ENCODE results near the gene FAM219B.
"Not testable (repeated sequence)": the region's sequence is repeated elsewhere in the genome, so short reads cannot be mapped to it uniquely, and the experiment has no call there.

The FAM219B gene, protein sequence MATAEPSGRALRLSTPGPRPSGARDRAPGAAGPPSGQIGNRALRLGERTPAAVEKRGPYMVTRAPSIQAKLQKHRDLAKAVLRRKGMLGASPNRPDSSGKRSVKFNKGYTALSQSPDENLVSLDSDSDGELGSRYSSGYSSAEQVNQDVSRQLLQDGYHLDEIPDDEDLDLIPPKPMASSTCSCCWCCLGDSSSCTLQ

DNA sequence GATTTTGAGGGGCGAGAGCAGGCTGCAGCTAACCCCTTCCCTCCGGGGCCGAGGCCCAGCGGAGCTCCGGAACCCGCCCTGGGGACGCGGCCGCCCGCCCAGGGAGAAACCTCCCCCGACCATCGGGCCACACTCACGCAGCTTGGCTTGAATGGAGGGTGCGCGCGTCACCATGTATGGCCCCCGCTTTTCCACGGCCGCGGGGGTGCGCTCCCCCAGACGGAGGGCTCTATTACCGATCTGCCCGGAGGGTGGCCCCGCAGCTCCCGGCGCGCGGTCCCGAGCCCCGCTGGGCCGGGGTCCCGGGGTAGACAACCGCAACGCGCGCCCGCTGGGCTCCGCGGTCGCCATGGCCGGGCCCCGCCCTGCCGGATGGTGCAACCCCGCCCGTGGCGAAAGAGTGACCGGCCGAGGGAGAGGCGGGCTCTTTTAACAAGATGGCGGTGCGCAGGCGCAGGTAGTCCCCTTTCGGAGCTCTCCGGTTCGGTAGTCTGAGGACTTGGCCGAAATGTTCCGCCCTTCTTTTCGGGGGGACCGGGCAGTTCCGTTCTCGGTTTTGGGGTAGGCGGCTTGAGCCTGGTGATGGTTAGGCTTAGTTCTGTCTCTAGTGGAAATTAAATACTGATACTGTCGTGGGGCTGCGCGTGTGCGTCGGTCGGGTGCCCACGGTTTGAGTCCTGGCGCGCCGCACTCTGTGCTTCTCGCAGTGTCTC is at the start of gene FAM219B:
TSS of gene FAM219B (minus strand) at position 402 of the 713 bp plus-strand sequence. CDS start at position 351, 51 bp downstream.
- DNase-seq (ENCODE audit: low read depth in 2 of 2) = peak; percentile 59 to 63

DNA sequence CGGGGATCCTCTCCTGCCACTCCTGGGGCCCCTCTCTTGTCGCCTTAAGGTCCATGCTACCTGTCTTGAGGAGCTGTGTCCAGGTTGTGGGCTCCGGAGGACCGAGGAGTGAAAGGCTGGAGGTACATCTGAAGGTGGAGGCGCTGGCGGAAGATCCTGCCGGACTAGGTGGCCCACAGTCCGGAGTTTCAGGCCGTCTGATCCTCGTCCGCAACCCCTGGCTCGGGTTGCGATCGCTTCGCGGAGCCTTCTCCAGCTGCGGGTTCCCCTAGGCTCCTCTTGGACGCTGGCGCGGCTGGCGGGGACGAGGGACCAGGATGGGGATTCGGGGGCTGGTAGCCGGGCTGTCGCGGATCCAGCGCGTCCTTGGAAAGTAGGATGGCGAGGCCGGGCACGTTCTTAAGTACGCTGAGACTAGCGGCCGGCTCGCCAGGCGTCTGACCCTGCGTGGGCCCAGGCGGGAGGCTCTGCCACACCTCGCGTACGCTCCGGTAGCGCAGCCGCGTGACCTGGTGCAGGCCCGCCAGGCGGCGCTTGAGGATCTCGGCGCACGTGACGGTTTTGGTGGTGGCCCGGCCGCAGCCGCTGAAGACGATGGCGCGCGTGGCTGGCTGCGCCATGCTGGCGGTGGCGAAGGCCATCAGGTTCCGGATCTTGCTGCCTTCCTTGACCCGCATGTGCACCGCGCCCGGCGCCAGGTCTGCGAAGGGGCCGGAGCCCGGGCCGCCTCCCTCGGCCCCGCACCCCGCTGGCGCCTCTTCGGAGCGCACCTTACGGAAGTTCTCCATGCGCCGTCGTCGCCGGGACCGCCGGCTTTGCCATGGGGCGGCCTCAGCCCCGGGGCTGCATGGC is 49.4 kb upstream of the FAM219B start:
- peak; percentile 42 to 45 for DNase-seq (ENCODE audit: low read depth in 2 of 2)

DNA sequence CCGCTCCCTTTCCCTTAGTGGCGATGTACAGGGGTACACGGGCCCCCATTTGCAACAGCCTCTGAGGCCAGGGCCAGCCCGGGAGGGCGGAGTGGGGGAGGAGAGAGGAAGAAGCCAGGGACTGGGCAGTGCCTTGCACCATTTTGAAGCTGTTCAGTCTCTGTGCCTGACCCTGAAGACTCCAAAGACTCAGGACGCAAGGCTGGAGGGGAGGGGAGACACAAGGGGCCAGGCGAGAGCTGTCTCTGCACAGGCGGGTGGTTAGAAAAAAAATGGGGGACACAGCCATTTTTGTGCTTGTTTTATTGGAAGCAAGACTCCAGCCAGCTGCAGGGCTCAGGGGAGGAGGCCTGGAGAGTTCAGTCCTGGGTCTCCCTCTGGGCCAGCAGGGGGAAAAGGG is 48.4 kb upstream of the FAM219B start:
- no peak for DNase-seq (ENCODE audit: low read depth in 2 of 2)

DNA sequence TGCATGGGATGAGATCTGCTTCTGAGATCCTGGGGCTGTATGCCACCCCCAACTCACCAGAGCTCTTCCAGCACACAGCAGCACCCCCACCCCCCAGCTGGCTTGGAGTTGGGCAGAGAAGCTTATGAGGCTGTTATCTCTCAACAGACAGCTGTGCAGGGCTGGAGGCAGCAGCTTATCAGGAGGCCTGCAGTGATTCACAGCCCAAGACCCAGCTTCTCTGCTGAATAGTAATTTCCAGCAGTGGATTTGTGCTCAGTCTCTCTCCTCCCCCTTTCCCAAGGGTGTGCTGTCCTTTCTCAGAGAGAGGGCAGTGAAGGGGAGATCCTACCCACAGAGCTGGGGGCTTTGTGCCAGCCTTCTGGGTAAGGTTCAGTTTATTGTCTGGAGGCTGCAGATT is 47.9 kb upstream of the FAM219B start:
- no peak for DNase-seq (ENCODE audit: low read depth in 2 of 2)

DNA sequence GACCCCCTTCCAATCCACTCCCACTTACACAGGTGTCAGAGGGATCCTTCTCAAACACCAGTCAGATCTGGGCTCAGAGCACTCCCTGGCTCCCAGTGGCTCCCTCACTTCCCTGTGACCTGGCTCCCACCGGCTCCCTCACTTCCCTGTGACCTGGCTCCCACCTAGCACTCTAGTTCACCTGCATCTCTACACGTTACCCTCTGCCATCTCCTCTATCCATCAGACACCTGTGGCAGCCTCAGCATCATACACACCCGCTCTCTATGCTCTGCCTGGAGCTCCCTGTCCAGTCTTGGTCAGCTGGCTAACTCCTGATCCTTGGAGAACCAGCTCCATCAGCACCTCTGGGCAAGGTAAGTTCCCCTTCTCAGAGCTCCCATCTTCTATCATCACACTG is 44.4 kb upstream of the FAM219B start:
- no peak for DNase-seq (ENCODE audit: low read depth in 2 of 2)

DNA sequence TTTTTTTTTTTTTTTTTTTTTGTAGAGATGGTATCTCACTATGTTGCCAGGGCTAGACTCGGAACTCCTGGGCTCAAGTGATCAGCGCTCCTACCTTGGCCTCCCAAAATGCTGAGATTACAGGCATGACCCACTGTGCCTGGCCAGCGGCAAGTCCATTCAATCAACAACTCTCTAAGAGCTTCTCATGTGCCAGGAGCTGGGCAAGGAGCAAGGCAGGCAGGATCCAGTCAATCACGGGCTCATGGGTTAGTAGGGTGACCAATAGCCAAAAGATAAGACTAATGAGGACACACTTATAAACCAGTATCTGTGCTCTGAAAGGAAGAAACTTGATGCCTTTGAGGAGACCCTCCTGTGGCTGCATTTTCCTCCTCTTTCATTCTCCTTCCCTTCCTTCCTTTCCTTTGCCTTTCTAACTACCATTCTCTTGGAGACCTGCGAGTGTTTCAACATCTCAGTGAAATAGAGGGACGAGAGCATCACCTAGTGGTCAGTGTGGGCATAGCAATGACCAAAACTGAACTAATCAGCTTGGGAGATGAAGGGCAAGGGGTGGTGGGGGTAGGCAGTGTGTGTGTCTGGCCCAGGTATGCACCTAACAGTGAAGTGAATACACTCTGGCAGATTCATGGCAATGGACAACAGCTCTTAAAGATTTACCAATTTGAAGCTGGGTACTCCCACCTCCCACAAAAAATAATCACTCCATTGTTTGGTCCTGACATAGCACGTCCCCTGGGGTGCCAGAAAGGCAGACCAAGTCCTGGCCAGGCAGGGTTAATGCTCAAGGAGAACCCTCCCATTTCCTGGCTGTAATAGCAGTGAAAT is 43.6 kb upstream of the FAM219B start:
- peak; percentile 23 to 69 for DNase-seq (ENCODE audit: low read depth in 2 of 2)

DNA sequence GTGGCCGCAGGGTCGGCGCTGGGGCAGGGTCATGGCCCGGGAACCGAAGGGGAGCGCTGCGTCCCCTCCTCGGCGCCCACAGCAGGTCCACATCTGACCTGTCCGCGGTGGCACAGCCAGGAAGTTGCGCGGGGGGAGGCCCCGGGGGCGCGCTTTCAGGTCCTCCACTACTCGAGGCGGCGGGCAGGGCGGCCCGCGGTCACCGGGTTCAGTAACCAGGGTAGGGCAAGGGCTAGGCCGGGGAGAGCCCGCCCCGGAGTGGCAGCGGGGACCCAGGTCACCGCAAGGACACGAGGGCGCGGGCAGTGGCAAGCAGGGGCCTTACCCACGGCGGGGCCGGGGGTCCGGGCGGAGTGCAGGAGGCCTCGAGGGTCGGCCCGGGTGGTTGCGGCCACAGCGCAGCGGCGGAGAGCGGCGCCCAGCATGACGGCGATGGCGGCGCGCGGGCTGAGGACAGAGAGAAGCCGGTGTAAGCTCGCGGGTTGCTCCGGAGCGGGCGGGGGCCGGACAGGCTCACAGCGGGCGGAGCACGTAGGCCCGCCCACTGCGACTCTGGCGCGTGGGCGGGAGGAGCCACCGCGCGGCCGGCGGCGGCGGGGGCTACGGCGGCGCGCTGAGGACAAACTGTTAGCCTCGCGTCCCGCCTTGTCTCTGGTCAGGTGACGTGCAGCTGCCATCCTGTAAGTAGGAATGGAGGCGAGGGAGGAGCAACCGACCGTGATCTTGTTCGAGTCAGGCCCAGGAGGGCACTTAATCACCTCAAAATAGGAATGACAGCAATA is 31.1 kb upstream of the FAM219B start, which contains the start of gene COX5A:
TSS of gene COX5A (minus strand) at position 484 of the 782 bp plus-strand sequence. CDS start at position 425, 59 bp downstream.
- peak; percentile 84 to 86 for DNase-seq (ENCODE audit: low read depth in 2 of 2)

DNA sequence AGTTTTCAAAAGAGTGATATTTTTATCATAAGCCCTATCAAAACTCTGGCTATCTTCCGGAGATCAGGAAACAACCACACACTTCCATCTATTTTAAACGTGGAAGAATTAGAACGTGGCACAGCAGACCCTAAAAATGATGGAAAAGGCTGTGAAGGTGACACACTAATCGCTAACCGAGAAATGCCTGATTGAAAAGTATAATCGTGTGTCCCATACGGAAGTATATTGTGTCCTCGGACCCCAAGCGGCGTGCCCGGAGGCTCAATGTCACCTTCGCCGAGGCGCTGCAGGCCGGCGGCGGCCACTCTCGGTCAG is 30.6 kb upstream of the FAM219B start:
- no peak for DNase-seq (ENCODE audit: low read depth in 2 of 2)

DNA sequence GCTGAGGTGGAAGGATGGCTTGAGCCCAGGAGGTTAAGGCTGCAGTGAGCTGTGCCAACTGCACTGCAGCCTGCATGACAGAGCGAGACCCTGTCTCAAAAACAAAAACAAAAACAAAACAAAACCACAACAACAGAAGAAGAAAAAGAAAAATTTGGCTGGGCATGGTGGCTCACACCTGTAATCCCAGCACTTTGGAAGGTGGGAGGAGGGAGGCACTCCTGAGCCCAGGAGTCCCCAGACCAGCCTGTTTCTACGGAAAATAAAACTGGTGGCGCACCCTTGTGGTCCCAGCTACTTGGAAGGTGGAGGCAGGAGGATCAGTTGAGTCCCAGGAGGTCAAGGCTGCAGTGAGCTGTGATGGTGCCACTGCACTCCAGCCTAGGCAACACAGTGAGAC is 28.5 kb upstream of the FAM219B start:
- DNase-seq (ENCODE audit: low read depth in 2 of 2) = not testable (repeated sequence)

DNA sequence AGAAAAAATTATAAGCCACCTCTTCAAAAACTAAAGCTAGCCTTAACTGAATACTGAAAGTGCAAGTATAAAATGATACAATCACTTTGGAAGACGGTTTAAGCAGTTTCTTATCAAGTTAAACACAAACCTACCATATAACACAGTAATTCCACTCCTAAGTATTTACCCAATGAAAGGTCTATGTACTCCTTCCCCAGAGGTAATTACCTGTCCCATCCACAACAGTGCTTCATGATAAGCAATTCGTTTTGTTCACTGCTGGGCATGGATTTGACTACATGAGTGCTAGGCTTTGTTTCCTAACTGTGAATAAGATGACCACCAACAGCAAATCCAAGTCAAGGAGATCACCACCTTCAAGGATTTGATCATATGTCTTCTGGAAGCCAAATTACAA is 26.9 kb upstream of the FAM219B start:
- DNase-seq (ENCODE audit: low read depth in 2 of 2) = no peak

DNA sequence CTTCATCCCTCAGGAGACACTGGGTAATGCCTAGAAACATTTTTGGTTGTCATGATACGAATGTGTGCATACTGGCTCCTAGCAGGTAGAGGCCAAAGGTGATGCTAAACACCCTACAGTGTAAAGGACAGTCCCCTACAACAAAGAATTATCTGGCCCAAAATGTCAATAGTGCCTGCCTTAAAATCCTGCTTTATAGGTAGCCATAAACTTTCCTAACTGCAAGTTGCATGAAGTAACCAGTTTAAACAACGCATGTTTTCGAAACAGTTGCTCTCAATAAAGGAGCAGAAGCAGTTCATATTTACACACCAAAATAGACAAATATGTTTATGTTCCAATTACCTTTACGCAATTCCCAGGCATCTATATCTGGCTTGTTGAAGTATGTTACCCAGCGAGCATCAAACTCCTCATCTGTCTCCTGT is 22.1 kb upstream of the FAM219B start:
- no peak for DNase-seq (ENCODE audit: low read depth in 2 of 2)

DNA sequence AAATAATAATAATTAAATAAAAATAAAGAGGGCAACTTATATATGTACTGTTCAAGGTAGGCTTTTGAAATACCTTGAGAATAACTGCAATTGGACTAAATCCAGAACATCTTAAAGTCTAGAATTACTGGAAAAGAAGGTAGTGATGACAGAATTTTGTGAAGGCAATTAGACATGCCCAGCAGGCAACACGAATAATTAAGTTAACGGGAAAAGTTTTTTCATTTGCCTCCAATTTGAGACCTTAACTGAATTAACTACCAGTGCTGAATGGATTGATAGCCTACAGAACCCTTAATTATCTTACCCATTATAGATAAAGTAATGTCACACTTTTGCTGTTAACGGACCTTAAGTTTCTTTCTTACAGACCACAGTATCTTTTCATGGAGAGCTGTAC is 17.9 kb upstream of the FAM219B start:
- DNase-seq (ENCODE audit: low read depth in 2 of 2) = no peak

DNA sequence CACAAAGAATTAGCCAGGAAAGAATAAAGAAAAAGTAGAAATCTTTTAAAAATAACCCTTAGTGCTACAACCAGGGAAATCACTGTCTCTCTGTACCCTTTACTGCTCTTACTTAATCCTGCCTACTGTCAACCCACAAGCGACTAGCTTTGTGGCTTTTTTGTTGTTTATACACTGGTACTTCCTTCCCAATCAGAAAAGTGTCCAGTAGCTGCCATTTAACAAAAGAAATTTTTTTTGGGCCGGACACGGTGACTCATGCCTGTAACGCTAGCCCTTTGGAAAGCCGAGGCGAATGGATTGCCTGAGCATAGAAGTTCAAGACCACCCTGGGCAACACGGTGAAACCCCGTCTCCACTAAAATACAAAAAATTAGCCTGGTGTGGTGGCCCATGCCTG is 13.8 kb upstream of the FAM219B start:
- DNase-seq (ENCODE audit: low read depth in 2 of 2) = no peak

DNA sequence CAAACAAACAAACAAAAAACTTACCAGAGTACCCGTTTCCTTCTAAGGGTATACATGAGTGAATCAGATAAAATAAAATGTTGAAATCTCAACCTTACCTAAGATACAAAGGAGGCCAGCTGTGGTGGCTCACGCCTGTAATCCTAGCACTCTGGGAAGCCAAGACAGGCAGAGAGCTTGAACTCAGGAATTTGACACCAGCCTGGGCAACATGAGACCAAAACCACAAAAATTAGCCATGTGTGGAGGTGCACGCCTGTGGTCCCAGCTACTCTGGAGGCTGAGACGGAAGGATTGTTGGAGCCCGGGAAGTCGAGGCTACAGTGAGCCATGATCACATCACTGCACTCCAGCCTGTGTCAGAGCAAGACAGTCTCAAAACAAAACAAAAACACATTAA is 11.0 kb upstream of the FAM219B start:
- no peak for DNase-seq (ENCODE audit: low read depth in 2 of 2)

DNA sequence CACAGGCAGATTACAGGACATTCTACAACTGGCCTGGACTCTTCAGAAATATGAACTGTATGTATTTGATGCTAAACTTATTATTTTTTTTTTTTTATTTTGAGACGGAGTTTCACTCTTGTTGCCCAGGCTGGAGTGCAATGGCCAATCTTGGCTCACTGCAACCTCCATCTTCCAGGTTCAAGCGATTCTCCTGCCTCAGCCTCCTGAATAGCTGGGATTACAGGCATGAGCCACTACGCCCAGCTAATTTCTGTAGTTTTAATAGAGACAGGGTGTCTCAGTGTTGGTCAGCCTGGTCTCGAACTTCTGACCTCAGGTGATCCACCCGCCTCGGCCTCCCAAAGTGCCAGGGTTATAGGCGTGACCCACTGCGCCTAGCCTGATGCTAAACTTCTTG is 7.1 kb upstream of the FAM219B start:
- DNase-seq (ENCODE audit: low read depth in 2 of 2) = not testable (repeated sequence)

DNA sequence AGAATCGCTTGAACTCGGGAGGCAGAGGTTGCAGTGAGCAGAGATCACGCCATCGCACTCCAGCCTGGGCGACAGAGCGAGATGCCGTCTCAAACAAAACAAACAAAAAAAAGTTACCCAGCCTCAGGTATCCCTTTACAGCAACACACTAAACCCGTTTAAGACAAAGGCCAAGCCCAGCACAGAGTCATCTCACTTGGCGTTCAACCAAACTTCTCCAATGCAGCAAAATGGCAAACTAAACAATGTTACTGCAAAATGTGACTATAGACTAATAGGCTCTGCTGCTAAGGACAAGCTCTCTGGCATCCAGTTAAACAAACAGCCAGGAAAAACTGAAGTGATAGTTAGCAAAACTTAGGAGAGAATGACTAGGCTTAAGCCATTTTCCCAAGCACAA is 6.4 kb upstream of the FAM219B start:
- DNase-seq (ENCODE audit: low read depth in 2 of 2) = no peak

DNA sequence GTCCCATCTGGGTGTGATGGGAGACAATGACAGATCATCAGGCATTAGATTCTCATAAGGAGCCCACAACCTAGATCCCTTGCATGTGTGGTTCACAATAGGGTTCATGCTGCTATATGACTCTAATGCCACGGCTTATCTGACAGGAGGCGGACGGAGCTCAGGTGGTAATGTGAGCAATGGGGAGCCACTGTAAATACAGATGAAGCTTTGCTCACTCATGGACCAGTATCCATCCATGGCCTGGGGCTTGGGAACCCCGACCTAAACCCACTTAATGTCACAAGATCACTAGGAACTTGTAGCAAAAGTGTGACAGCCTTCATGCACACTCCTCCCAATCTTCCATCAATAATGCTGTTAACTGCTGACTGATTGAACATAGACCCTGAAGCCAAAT is 2.0 kb upstream of the FAM219B start:
- no peak for DNase-seq (ENCODE audit: low read depth in 2 of 2)

DNA sequence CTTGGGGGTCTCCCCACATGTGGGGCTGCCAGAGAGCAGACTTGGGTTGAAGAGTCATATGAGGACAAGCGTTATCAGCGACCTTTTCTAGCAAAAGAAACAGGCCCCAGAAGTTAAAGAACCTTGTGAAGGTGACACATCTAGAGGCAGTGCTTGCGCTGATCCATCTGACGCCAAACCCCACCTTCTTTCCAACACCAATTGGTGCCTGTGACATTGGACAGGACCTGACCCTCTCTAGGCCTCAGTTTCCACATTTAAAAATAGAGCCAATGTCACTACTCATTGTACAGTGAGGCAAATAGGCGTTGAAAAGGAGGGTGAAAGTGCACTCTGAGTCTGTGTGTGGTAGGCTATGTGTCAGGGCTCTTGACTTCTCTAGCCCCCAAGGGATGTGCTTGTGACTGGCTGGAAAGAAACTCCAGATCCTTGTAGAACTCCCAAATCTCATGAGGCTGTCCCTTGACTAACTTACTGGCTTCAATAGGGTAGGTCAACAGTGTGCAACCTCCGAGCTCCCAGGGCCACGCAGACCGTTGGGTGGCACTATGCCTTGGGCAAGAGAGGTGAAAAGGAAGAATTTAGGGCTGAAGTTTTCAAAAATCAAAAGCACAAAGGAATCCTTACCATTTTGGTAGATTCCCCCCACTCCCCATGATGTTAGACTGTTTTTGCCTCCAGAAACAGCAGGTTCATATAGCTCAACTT is 666 bp upstream of the FAM219B start:
- no peak for DNase-seq (ENCODE audit: low read depth in 2 of 2)

DNA sequence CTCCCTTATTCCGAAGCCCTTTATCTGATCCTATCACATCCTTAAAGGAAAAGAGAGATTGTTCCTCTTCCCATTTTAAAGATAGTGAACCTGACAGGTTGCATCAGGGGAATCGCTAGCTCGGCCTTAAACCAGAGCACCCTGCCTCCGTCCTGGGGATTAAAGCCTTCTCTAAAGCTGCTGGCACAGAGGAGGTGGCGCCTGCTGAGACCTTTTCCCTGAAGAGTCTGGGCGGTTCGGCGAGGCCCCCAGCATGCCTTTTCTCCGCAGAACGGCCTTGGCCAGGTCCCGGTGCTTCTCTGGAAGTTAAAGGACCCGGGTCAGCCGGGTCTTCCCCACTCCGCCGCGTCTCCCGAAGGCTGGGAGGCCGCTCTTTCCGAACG is 593 bp downstream of the FAM219B start:
- no peak for DNase-seq (ENCODE audit: low read depth in 2 of 2)

DNA sequence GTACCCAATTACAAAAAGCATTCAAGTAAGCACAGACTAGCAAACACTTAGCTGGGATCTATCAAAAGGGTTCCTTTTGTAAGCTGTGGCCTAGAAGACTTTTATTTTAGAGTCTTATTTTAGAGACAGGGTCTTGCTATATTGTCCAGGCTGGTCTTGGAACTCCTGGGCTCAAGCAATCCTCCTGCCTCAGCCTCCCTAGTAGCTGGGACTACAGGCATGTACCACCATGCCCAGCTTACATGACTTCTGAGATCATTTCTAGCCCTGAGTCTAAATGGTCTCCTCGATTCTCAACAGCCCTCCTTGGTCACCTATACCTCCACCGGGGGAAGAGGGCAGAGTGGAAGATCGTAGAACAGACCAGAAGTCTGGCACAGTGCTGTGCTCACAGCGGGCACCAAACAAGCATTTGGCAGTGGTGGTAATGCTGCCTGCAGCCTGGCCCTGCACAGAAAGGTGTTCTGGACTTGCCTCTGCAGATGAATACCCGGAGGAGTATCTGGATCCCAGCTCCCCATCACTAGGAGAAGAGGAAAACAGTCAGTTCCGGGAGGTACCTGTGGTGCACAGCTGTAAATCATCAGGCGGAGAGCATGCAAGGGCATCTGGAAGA is 2.4 kb downstream of the FAM219B start:
- DNase-seq (ENCODE audit: low read depth in 2 of 2) = no peak
